Mesenchymal stem cell (in vitro differentiated cells and primary cell): ENCODE data around the gene CFLAR. TPM values are rescaled to one million over a fixed set of nuclear protein-coding genes. Genes with fewer than 3 reads are reported as not detected.
A peak's percentile ranks its signal among the peaks of the same experiment; 100 is the strongest.

Source experiments
- DNase-seq: peaks from one replicate; pipeline ENCODE4 v3.0.0-alpha.2; 2013
- H2AFZ ChIP-seq: one replicate; pipeline ENCODE4 v1.6.1; 2013; ENCODE audit warnings: low read depth, mild to moderate bottlenecking, control low read depth, inconsistent platforms, low read length, moderate library complexity
- H2AK5ac ChIP-seq: 2 replicates; pipeline ENCODE4 v1.6.1; 2013; ENCODE audit warnings: low read length, moderate library complexity, mild to moderate bottlenecking, inconsistent platforms; ENCODE audit not compliant: severe bottlenecking
- H2BK120ac ChIP-seq: one replicate; pipeline ENCODE4 v1.6.1; 2013; ENCODE audit warnings: low read depth, mild to moderate bottlenecking, inconsistent platforms, low read length, moderate library complexity
- H2BK12ac ChIP-seq, 2 experiments: one replicate each; pipeline ENCODE4 v1.6.1; 2013; ENCODE audit warnings: inconsistent platforms in 2 of 2, low read length in 2 of 2, mild to moderate bottlenecking in 2 of 2, moderate library complexity in 2 of 2, control low read depth in 1 of 2
- H2BK15ac ChIP-seq: one replicate; pipeline ENCODE4 v1.6.1; 2013; ENCODE audit warnings: mild to moderate bottlenecking, low read depth, inconsistent platforms; ENCODE audit not compliant: poor library complexity, severe bottlenecking
- H2BK5ac ChIP-seq: 2 replicates; pipeline ENCODE4 v1.6.1; 2013; ENCODE audit warnings: low read depth, mild to moderate bottlenecking, low read length, control low read depth, inconsistent platforms; ENCODE audit not compliant: poor library complexity, severe bottlenecking
- H3K14ac ChIP-seq, 2 experiments: one replicate each; pipeline ENCODE4 v1.6.1; 2013; ENCODE audit warnings: inconsistent platforms in 2 of 2, low read length in 2 of 2, control low read depth in 1 of 2, mild to moderate bottlenecking in 1 of 2, moderate library complexity in 1 of 2
- H3K18ac ChIP-seq, 2 experiments: one replicate each; pipeline ENCODE4 v1.6.1; 2013; ENCODE audit warnings: inconsistent platforms in 2 of 2, low read length in 2 of 2, control low read depth in 1 of 2, low read depth in 1 of 2, mild to moderate bottlenecking in 1 of 2
- H3K23ac ChIP-seq, 2 experiments: one replicate each; pipeline ENCODE4 v1.6.1; 2013; ENCODE audit warnings: inconsistent platforms in 2 of 2, low read length in 2 of 2, mild to moderate bottlenecking in 2 of 2, moderate library complexity in 2 of 2, control low read depth in 1 of 2
- H3K27ac ChIP-seq: 2 replicates; pipeline ENCODE4 v1.5.1; 2013; ENCODE audit warnings: mild to moderate bottlenecking, moderate library complexity, low read length, control low read depth, inconsistent platforms; ENCODE audit not compliant: poor library complexity, severe bottlenecking
- H3K27me3 ChIP-seq, 2 experiments: 2 replicates each; pipeline versions ENCODE4 v1.6.1 to v1.7.0; 2013; ENCODE audit warnings: low read length in 2 of 2, mild to moderate bottlenecking in 2 of 2, moderate library complexity in 2 of 2, control low read depth in 1 of 2, inconsistent platforms in 1 of 2; ENCODE audit not compliant: control insufficient read depth in 1 of 2, insufficient read depth in 1 of 2
- H3K36me3 ChIP-seq, 2 experiments: 2 replicates each; pipeline versions ENCODE4 v1.6.1 to v1.7.0; 2013; ENCODE audit warnings: low read length in 2 of 2, control low read depth in 1 of 2, inconsistent platforms in 1 of 2, low read depth in 1 of 2, mild to moderate bottlenecking in 1 of 2; ENCODE audit not compliant: insufficient read depth in 2 of 2, control insufficient read depth in 1 of 2
- H3K4ac ChIP-seq, 2 experiments: one replicate each; pipeline ENCODE4 v1.6.1; 2013; ENCODE audit warnings: inconsistent platforms in 2 of 2, low read length in 2 of 2, mild to moderate bottlenecking in 2 of 2, moderate library complexity in 2 of 2, control low read depth in 1 of 2, low read depth in 1 of 2
- H3K4me1 ChIP-seq: 2 replicates; pipeline ENCODE4 v1.6.1; 2013; ENCODE audit warnings: low read depth, low read length, control low read depth; ENCODE audit not compliant: control insufficient read depth, insufficient read depth
- H3K4me2 ChIP-seq: 2 replicates; pipeline ENCODE4 v1.6.1; 2013; ENCODE audit warnings: low read length, mild to moderate bottlenecking, inconsistent platforms; ENCODE audit not compliant: poor library complexity, severe bottlenecking
- H3K4me3 ChIP-seq, 2 experiments: 2 replicates each; pipeline versions ENCODE4 v1.5.1 to v1.7.0; 2013; ENCODE audit warnings: low read length in 2 of 2, mild to moderate bottlenecking in 2 of 2, control low read depth in 1 of 2, low read depth in 1 of 2; ENCODE audit not compliant: insufficient read depth in 1 of 2
- H3K79me1 ChIP-seq: replicated peaks from 2 replicates; pipeline ENCODE4 v1.6.1; 2013; ENCODE audit warnings: mild to moderate bottlenecking, control low read depth, low read length, inconsistent platforms; ENCODE audit not compliant: poor library complexity, severe bottlenecking
- H3K9ac ChIP-seq: 2 replicates; pipeline ENCODE4 v1.7.0; 2013; ENCODE audit warnings: mild to moderate bottlenecking, low read length, moderate library complexity
- H3K9me3 ChIP-seq: 2 replicates; pipeline ENCODE4 v1.7.0; 2013; ENCODE audit warnings: mild to moderate bottlenecking, low read length; ENCODE audit not compliant: control insufficient read depth
- H4K8ac ChIP-seq: one replicate; pipeline ENCODE4 v1.6.1; 2013; ENCODE audit warnings: inconsistent platforms, mild to moderate bottlenecking, low read length, moderate library complexity
- H4K91ac ChIP-seq: one replicate; pipeline ENCODE4 v1.6.1; 2013; ENCODE audit warnings: mild to moderate bottlenecking, low read length, inconsistent platforms
- WGBS: methylation state at CpG from one replicate; pipeline ENCODE4 v1.1.7; 2013; ENCODE audit warnings: mixed read lengths; 5-methylcytosine and 5-hydroxymethylcytosine counted together
- polyA plus RNA-seq, 2 experiments: library from polyadenylated mRNA; stranded (reverse); fragments of 200-250 nt; gene quantifications; one replicate each; pipeline ENCODE4 v1.2.3, GENCODE V29; 2013

The CFLAR gene
- polyA plus RNA-seq (2013, experiment 1 of 2): 25.5 TPM
- 25.2 TPM for polyA plus RNA-seq (2013, experiment 2 of 2)

GRCh38 chr2:201116115-201116958, at the start of gene CFLAR:
TSS of gene CFLAR (plus strand) at chr2:201116164. CDS start at chr2:201129866, 13,702 bp downstream.
- Histone ChIP-seq H3K14ac (peak within 1 kb of the TSS in 1 of 2 experiments; percentile 93), H3K4me2 (peak within 1 kb of the TSS; percentile 84), H2BK120ac (peak within 1 kb of the TSS; percentile 98), H3K23ac (peak within 1 kb of the TSS; percentile 81 to 92), H3K4ac (peak within 1 kb of the TSS; percentile 86 to 96), H4K8ac (peak within 1 kb of the TSS; percentile 98), H3K9ac (peak within 1 kb of the TSS; percentile 100), H3K4me1 (peaks cover 12% of the 10 kb centered on the region), H3K18ac (peak within 1 kb of the TSS; percentile 41 to 98), H2BK12ac (peak within 1 kb of the TSS; percentile 30 to 61), H3K4me3 (peak within 1 kb of the TSS; percentile 85 to 97), H2AK5ac (peak within 1 kb of the TSS; percentile 90), H3K79me1 (peaks cover 5% of the 10 kb centered on the region), H2BK5ac (peak within 1 kb of the TSS; percentile 97), H3K9me3 (no peaks in the 10 kb centered on the region), H2AFZ (peak within 1 kb of the TSS; percentile 16), H2BK15ac (peak within 1 kb of the TSS; percentile 99), H3K36me3 (no peaks in the 10 kb centered on the region), H3K27ac (peak within 1 kb of the TSS; percentile 98), H4K91ac (peak within 1 kb of the TSS; percentile 98), H3K27me3 (no peaks in the 10 kb centered on the region)
- WGBS: 8% methylated on average over 68 of the region's 75 CpGs
- peak; percentile 86 for DNase-seq

GRCh38 chr2:201070948-201071478, 45.0 kb upstream of the CFLAR start:
- Histone ChIP-seq H2BK15ac (no peak overlapping the region), H3K4me3 (peak overlapping the region; percentile 91 to 94), H3K9me3 (no peaks in the 10 kb centered on the region), H2BK5ac (no peak overlapping the region), H2AFZ (peak overlapping the region; percentile 81), H3K79me1 (peaks cover 2% of the 10 kb centered on the region), H2BK120ac (no peak overlapping the region), H3K14ac (peak overlapping the region in 1 of 2 experiments; percentile 2), H3K27me3 (no peaks in the 10 kb centered on the region), H3K23ac (no peak overlapping the region), H2AK5ac (no peak overlapping the region), H3K27ac (no peak overlapping the region), H4K8ac (peak overlapping the region; percentile 57), H3K4me2 (peak overlapping the region; percentile 94), H3K4me1 (peaks cover 3% of the 10 kb centered on the region), H2BK12ac (no peak overlapping the region), H3K18ac (peak overlapping the region in 1 of 2 experiments; percentile 59), H3K36me3 (no peaks in the 10 kb centered on the region), H3K9ac (peak overlapping the region; percentile 94), H4K91ac (no peak overlapping the region), H3K4ac (peak overlapping the region in 1 of 2 experiments; percentile 64)
- WGBS: 4% methylated on average over 21 of the region's 21 CpGs
- DNase-seq: peak; percentile 42

DNA sequence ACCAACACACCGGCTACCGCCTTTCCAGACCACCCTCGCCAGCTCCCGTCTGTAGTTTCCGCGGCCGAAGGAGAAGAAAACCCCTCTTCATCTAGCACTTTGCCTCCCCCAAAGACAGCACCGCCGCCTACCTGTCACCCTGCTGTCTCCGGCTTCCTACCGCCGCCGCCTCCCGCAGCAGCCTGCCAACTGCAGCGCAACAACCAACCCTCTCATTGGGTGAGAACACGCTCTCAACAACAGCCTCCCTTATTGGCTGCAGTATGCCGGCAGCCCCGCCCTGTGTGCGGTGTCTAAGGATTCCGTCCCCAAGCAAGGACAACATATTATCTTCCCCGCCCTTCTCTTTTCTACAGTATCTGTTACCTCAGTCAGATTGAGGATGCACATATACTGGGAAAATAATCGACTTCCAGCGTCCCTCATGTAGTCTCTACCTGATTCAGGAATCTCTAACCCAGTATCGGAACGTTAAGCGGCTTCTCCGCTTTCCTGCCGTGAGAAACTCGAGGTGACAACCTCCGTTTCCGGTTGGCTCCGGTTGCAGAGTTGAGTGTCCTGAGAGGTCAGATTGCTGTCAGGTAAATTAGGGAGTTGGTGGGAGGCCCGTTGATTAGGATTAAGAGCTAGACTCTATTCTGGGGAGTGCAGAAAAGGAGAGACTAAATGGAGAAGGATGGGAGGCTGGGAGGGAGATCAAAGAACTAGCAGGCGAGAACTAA, 44.3 kb upstream of the CFLAR start, which contains the start of the genes HYCC2 and NDUFB3:
Gene HYCC2, minus strand, starts transcription at position 193 of the 722 bp plus-strand sequence. CDS start 47,662 bp downstream, outside the sequence.
Gene NDUFB3, plus strand, starts transcription at position 523 of the 722 bp plus-strand sequence. CDS start 6,882 bp downstream, outside the sequence.
- Histone ChIP-seq H2BK5ac (no peak within 1 kb of the TSS), H2BK12ac (no peak within 1 kb of the TSS), H3K79me1 (peaks cover 1% of the 10 kb centered on the region), H3K4me2 (peak within 1 kb of the TSS; percentile 94), H2BK15ac (no peak within 1 kb of the TSS), H4K8ac (peak within 1 kb of the TSS; percentile 57), H3K36me3 (no peaks in the 10 kb centered on the region), H2AFZ (peak within 1 kb of the TSS; percentile 81), H3K9me3 (no peaks in the 10 kb centered on the region), H3K27ac (peak within 1 kb of the TSS; percentile 80), H2AK5ac (no peak within 1 kb of the TSS), H2BK120ac (peak within 1 kb of the TSS; percentile 85), H3K27me3 (no peaks in the 10 kb centered on the region), H3K9ac (peak within 1 kb of the TSS; percentile 94), H4K91ac (no peak within 1 kb of the TSS), H3K4me1 (peaks cover 3% of the 10 kb centered on the region), H3K18ac (peak within 1 kb of the TSS; percentile 46 to 59), H3K23ac (no peak within 1 kb of the TSS), H3K14ac (peak within 1 kb of the TSS in 1 of 2 experiments; percentile 2), H3K4me3 (peak within 1 kb of the TSS; percentile 91 to 94), H3K4ac (peak within 1 kb of the TSS in 1 of 2 experiments; percentile 64)
- peak; percentile 96 for DNase-seq
- under 1% methylated on average over 34 of the region's 34 CpGs for WGBS
